PC-3 (cell line): ENCODE measurements around the gene VKORC1L1. TPM values are rescaled to one million over a fixed set of nuclear protein-coding genes. Genes with fewer than 3 reads are reported as not detected.
"Not testable (repeated sequence)": the region's sequence is repeated elsewhere in the genome, so short reads cannot be mapped to it uniquely, and the experiment has no call there.

Experiments used
- ATAC-seq: fragments of 200-7000 bp; cut with Tn5 transposase; 2 replicates; pipeline ENCODE4 v1.9.1; 2020; ENCODE audit warnings: mild to moderate bottlenecking, moderate library complexity
- BruUV-seq: library from RNA; stranded (reverse); fragments of 400-500 nt; replicated peaks from 2 replicates; lab custom pipeline; 2021; lab: Mats Ljungman, UMichigan
- CTCF ChIA-PET: fragments of 300-600 bp; sonication (Branson Sonifier 250); formaldehyde crosslinking; loops from one replicate; lab custom pipeline; 2022; ENCODE audit warnings: antibody characterized with exemption; lab: Charles Lee
- POLR2A ChIA-PET: fragments of 300-600 bp; sonication (Branson Sonifier 250); formaldehyde crosslinking; loops from one replicate; lab custom pipeline; 2022; ENCODE audit warnings: antibody characterized with exemption; ENCODE audit not compliant: unreplicated experiment; lab: Charles Lee
- DNase-seq: peaks from one replicate; pipeline ENCODE4 v3.0.0-alpha.2; 2015
- H2AFZ ChIP-seq: fragments of 300-600 bp; sonication (generic); 2 replicates; pipeline ENCODE4 v1.6.0; 2016; ENCODE audit warnings: antibody characterized with exemption, low read length
- H3F3A ChIP-seq: fragments of 300-600 bp; sonication (generic); one replicate; pipeline ENCODE4 v1.6.0; 2017; ENCODE audit warnings: antibody characterized with exemption, low read length, control low read depth, mild to moderate bottlenecking; ENCODE audit not compliant: unreplicated experiment
- H3K27ac ChIP-seq: fragments of 300-600 bp; sonication (generic); 2 replicates; pipeline ENCODE4 v1.5.1; 2016; ENCODE audit warnings: mild to moderate bottlenecking, low read length
- H3K27me3 ChIP-seq: fragments of 300-600 bp; sonication (generic); 2 replicates; pipeline ENCODE4 v1.6.1; 2016; ENCODE audit warnings: low read length, mixed read lengths
- H3K36me3 ChIP-seq: fragments of 300-600 bp; sonication (generic); 2 replicates; pipeline ENCODE4 v1.6.1; 2016; ENCODE audit warnings: low read depth, mixed run types, low read length, mixed read lengths
- H3K4me1 ChIP-seq: fragments of 300-600 bp; sonication (generic); 2 replicates; pipeline ENCODE4 v1.5.1; 2016; ENCODE audit warnings: low read length; ENCODE audit not compliant: insufficient read depth
- H3K4me2 ChIP-seq: fragments of 300-600 bp; sonication (generic); 2 replicates; pipeline ENCODE4 v1.6.0; 2016; ENCODE audit warnings: low read length
- H3K4me3 ChIP-seq: fragments of 300-600 bp; sonication (generic); 2 replicates; pipeline ENCODE4 v1.5.1; 2016; ENCODE audit warnings: mild to moderate bottlenecking, low read length, mixed read lengths
- H3K79me2 ChIP-seq: fragments of 300-600 bp; sonication (generic); 2 replicates; pipeline ENCODE4 v1.6.1; 2017; ENCODE audit warnings: low read length, mixed read lengths
- H3K9ac ChIP-seq: fragments of 300-600 bp; sonication (generic); 2 replicates; pipeline ENCODE4 v1.6.0; 2016; ENCODE audit warnings: mild to moderate bottlenecking, low read length
- H3K9me2 ChIP-seq: fragments of 300-600 bp; sonication (generic); replicated peaks from 2 replicates; pipeline ENCODE4 v1.6.1; 2016; ENCODE audit warnings: mixed run types, low read length, mixed read lengths
- H3K9me3 ChIP-seq: fragments of 300-600 bp; sonication (generic); 2 replicates; pipeline ENCODE4 v1.6.1; 2016; ENCODE audit warnings: low read length, mixed read lengths
- H4K20me1 ChIP-seq: fragments of 300-600 bp; sonication (generic); 2 replicates; pipeline ENCODE4 v1.6.1; 2016; ENCODE audit warnings: low read length, mixed read lengths
- EZH2 ChIP-seq: fragments of 300-600 bp; sonication (generic); IDR thresholded peaks from one replicate; pipeline ENCODE4 v1.6.1; 2017; ENCODE audit warnings: antibody characterized with exemption, mild to moderate bottlenecking, low read length; ENCODE audit not compliant: unreplicated experiment
- EZH2phosphoT487 ChIP-seq: fragments of 300-600 bp; sonication (generic); IDR thresholded peaks from 2 replicates; pipeline ENCODE4 v1.6.1; 2018; ENCODE audit warnings: mild to moderate bottlenecking, antibody characterized with exemption, low read length, borderline replicate concordance
- intact Hi-C: fragments of 100-400 bp; cut with micrococcal nuclease; formaldehyde crosslinking; loops from 2 replicates; pipeline ENCODE4 v1.9.0; 2023
- total RNA-seq: library from RNA; depleted of rRNA; stranded (reverse); fragments of >200 nt; gene quantifications from 2 replicates; pipeline ENCODE4 v1.2.3, GENCODE V29; 2014
- TF ChIP-seq, protein P1 (sequence below): fragments of 300-600 bp; sonication (generic); conservative IDR thresholded peaks from 2 replicates; pipeline ENCODE4 v1.5.1; 2017; ENCODE audit warnings: antibody characterized with exemption, low read depth, mild to moderate bottlenecking, low read length

The VKORC1L1 gene
- total RNA-seq, 1 experiment from 2014 or later: 7.6 TPM

DNA sequence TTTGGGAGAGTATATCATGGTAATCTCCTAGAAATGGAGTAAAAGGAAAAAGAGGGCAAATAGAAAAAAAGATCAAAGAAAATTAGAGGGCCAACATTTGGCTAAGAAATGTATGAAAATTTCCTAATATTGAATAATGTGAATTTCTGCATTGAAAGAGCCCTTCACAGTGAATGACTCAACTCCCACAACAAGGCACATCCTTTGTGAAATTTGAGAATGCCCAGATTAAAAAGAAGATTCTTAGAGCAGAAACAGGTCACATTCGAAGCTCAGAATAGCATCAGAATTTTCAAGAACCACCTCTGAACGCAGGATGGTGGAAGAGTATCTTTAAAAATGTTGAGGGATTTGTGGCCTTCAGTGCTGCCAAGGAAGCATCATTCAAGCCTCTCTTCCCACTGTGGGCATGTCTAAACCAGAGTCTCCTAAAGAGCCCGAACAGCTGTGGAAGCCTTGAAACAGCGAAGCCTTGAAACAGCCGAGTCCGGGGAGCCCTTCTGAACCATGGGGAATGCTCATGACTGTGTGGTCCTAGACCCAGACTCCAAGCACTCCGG lies 65.5 kb downstream of the VKORC1L1 start:
- no TSS peak for BruUV-seq
- POLR2A ChIA-PET: no interaction called here
- DNase-seq (no peak), ATAC-seq (no peak)
- H3K9me2 ChIP-seq: no peaks in the 10 kb centered on the region
- intact Hi-C loops: loop anchor here (10.0 kb wide), 1 partner anchor 54 kb away; no protein-coding TSS in a partner anchor
- H3K27me3 ChIP-seq: no peaks in the 10 kb centered on the region
- H4K20me1 ChIP-seq: no peaks in the 10 kb centered on the region
- CTCF ChIA-PET: no interaction called here
- no peak for TF ChIP-seq EZH2phosphoT487
- TF ChIP-seq, protein P1, sequence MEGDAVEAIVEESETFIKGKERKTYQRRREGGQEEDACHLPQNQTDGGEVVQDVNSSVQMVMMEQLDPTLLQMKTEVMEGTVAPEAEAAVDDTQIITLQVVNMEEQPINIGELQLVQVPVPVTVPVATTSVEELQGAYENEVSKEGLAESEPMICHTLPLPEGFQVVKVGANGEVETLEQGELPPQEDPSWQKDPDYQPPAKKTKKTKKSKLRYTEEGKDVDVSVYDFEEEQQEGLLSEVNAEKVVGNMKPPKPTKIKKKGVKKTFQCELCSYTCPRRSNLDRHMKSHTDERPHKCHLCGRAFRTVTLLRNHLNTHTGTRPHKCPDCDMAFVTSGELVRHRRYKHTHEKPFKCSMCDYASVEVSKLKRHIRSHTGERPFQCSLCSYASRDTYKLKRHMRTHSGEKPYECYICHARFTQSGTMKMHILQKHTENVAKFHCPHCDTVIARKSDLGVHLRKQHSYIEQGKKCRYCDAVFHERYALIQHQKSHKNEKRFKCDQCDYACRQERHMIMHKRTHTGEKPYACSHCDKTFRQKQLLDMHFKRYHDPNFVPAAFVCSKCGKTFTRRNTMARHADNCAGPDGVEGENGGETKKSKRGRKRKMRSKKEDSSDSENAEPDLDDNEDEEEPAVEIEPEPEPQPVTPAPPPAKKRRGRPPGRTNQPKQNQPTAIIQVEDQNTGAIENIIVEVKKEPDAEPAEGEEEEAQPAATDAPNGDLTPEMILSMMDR: no peak
- no peak for TF ChIP-seq EZH2
- no peak overlapping the region for H3K9ac ChIP-seq
- H3K27ac ChIP-seq: no peak overlapping the region
- peaks cover 12% of the 10 kb centered on the region for H3K79me2 ChIP-seq
- no peaks in the 10 kb centered on the region for H3F3A ChIP-seq
- no peak overlapping the region for H2AFZ ChIP-seq
- H3K36me3 ChIP-seq: 0 out of 2 replicates have a peak, but pooled peaks cover 3% of the 10 kb centered on the region
- H3K4me3 ChIP-seq: no peak overlapping the region
- no peak overlapping the region for H3K4me2 ChIP-seq
- 0 out of 2 replicates have a peak, but pooled peaks cover 6% of the 10 kb centered on the region for H3K4me1 ChIP-seq
- no peaks in the 10 kb centered on the region for H3K9me3 ChIP-seq

DNA sequence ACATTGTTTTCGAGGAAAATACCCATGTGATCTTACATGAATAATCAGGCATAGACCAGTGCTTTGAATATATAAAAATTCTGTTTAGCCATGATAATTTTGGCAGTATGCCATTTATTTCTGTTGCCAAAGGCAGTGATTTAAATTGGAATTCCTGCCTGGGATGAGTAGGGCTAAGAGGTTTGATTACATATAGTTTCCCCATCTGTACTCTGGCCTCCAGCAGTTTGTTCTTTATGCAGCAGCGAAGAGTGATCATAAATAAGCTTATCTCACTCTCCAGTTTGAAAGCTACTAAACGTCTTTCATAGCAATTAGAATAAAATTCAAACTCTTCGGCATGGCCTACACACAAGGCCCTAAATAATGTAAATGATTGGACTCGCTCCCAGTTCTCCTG lies 72.9 kb downstream of the VKORC1L1 start:
- H3K27me3 ChIP-seq, H3K4me3 ChIP-seq, H3K4me1 ChIP-seq, H3K79me2 ChIP-seq, ATAC-seq, DNase-seq, intact Hi-C loops, BruUV-seq, POLR2A ChIA-PET, H4K20me1 ChIP-seq, H3K27ac ChIP-seq, CTCF ChIA-PET, H2AFZ ChIP-seq, H3K9ac ChIP-seq, H3K9me3 ChIP-seq, H3F3A ChIP-seq, H3K36me3 ChIP-seq, H3K4me2 ChIP-seq, H3K9me2 ChIP-seq: not testable (repeated sequence)

DNA sequence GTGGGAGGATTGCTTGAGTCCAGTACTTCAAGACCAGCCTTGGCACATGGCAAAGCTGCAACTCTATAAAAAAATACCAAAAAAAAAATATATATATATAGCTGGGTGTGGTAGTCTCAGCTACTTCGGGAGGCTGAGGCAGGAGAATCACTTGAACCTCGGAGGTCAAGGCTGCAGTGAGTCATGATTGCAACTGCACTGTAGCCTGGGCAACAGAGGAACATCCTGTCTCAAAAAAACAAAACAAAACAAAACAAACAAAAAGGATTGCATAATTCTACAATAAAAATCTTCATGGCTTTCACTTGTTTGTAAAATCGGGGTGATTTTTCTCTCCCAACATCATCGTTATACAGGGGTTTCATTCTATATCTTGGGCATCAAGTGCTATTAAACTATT lies 74.0 kb downstream of the VKORC1L1 start:
- intact Hi-C loops: no loop called here
- peak; percentile 63 for ATAC-seq
- H3K27me3 ChIP-seq: no peaks in the 10 kb centered on the region
- H3K79me2 ChIP-seq: no peaks in the 10 kb centered on the region
- DNase-seq: peak; percentile 56
- POLR2A ChIA-PET: interaction anchor here (0.6 kb wide), 1 partner anchor 696 kb away, joined by 3 read pairs; no protein-coding TSS in a partner anchor
- H3K27ac ChIP-seq: 0 out of 2 replicates have a peak overlapping the region, but pooled peaks have one; percentile 19
- no peaks in the 10 kb centered on the region for H3K36me3 ChIP-seq
- no peak overlapping the region for H2AFZ ChIP-seq
- no peaks in the 10 kb centered on the region for H3F3A ChIP-seq
- no peaks in the 10 kb centered on the region for H3K9me3 ChIP-seq
- TF ChIP-seq, protein P1: no peak
- TF ChIP-seq EZH2phosphoT487 (no peak), EZH2 (no peak)
- BruUV-seq: no TSS peak
- H3K9ac ChIP-seq: no peak overlapping the region
- H3K4me2 ChIP-seq: no peak overlapping the region
- CTCF ChIA-PET: no interaction called here
- H3K4me3 ChIP-seq: no peak overlapping the region
- no peaks in the 10 kb centered on the region for H4K20me1 ChIP-seq
- H3K4me1 ChIP-seq: peaks cover 5% of the 10 kb centered on the region
- H3K9me2 ChIP-seq: no peaks in the 10 kb centered on the region
